Gastrocnemius medialis (tissue), 4 donors: ENCODE results near the gene C1QTNF1. TPM values are rescaled to one million over a fixed set of nuclear protein-coding genes. Genes with fewer than 3 reads are reported as not detected.
A peak's percentile ranks its signal among the peaks of the same experiment; 100 is the strongest.
"Not testable (repeated sequence)": the region's sequence is repeated elsewhere in the genome, so short reads cannot be mapped to it uniquely, and the experiment has no call there.

Source experiments
- ATAC-seq, 2 donors: fragments of 150-250 bp; one replicate each; pipeline ENCODE4 v1.9.1; 2016
- DNase-seq, 2 donors: peaks; one replicate each; pipeline ENCODE4 v3.0.0-alpha.2; 2019
- H3K27ac ChIP-seq, 4 donors: fragments of 200-600 bp; sonication (generic); 1 replicate in 1 of 4; 2 replicates in 3 of 4; pipeline ENCODE4 v1.5.1; 2016 to 2018; ENCODE audit warnings: mild to moderate bottlenecking in 2 of 4, moderate library complexity in 1 of 4
- H3K27me3 ChIP-seq, 3 donors: fragments of 200-600 bp; sonication (generic) in 2 of 3; 1 replicate in 1 of 3; 2 replicates in 2 of 3; pipeline versions ENCODE4 v1.5.1 to v1.6.0; 2016 to 2019; ENCODE audit warnings: mild to moderate bottlenecking in 1 of 3, moderate library complexity in 1 of 3
- H3K36me3 ChIP-seq, 2 donors: fragments of 200-600 bp; sonication (generic) in 1 of 2; one replicate each; pipeline ENCODE4 v1.5.1; 2017 to 2018
- H3K4me1 ChIP-seq, 2 donors: fragments of 200-600 bp; sonication (generic) in 1 of 2; one replicate each; pipeline ENCODE4 v1.5.1; 2016 to 2017; ENCODE audit warnings: mild to moderate bottlenecking in 2 of 2
- H3K4me3 ChIP-seq, 4 donors: fragments of 200-600 bp; sonication (generic) in 3 of 4; 1 replicate in 1 of 4; 2 replicates in 3 of 4; pipeline ENCODE4 v1.5.1; 2016 to 2019; ENCODE audit warnings: mild to moderate bottlenecking in 2 of 4
- H3K9me3 ChIP-seq, 3 donors: fragments of 200-600 bp; sonication (generic) in 2 of 3; 1 replicate in 1 of 3; 2 replicates in 2 of 3; pipeline ENCODE4 v1.5.1; 2016 to 2019
- CTCF ChIP-seq, 5 experiments: fragments of 450-650 bp in 3 of 5; fragments of 200-600 bp in 2 of 5; sonication (generic) in 2 of 5; IDR thresholded peaks in 4 of 5; conservative IDR thresholded peaks in 1 of 5; 1 replicate in 4 of 5; 2 replicates in 1 of 5; pipeline ENCODE4 v1.5.1; 2016 to 2019; ENCODE audit warnings: antibody characterized with exemption in 5 of 5, mild to moderate bottlenecking in 3 of 5, moderate library complexity in 3 of 5
- POLR2A ChIP-seq, 2 donors: fragments of 450-650 bp; IDR thresholded peaks; one replicate each; pipeline ENCODE4 v1.6.1; 2017; ENCODE audit warnings: antibody characterized with exemption in 2 of 2, mild to moderate bottlenecking in 2 of 2, moderate library complexity in 2 of 2
- in situ Hi-C, 4 donors: fragments of 200-750 bp; cut with MboI; loops; one replicate each; pipeline versions ENCODE4 v1.15.0 to v1.8.0; 2017; ENCODE audit warnings: low sequenced_read_pairs in 4 of 4
- intact Hi-C: fragments of 100-400 bp; cut with DNase I; formaldehyde crosslinking; loops from one replicate; pipeline ENCODE4 v1.15.1; 2023; ENCODE audit warnings: low total_unique reads
- total RNA-seq, 4 donors: library from RNA; depleted of rRNA; stranded (reverse); fragments of >200 nt; gene quantifications; one replicate each; pipeline versions ENCODE4 v1.1.0 to v1.2.3, GENCODE V29; 2016

Gene C1QTNF1
- total RNA-seq, 4 donors from 2014 or later = 11.1 to 38.6 (median 21.2) TPM

- ATAC-seq (peak; percentile 39 to 72), DNase-seq (peak in 1 of 2 donors; percentile 68)
- H3K9me3 ChIP-seq = no peaks in the 10 kb centered on the region
- H3K4me3 ChIP-seq = peak overlapping the region in 1 of 4 donors; percentile 6
- in situ Hi-C loops (no loop called here), intact Hi-C loops (loop anchor here (1.0 to 5.0 kb wide), 3 partner anchors 22 to 1102 kb away; no protein-coding TSS in a partner anchor)
- TF ChIP-seq CTCF (IDR thresholded peaks at IDR 0.05 in 4 of 5, conservative IDR thresholded peaks at IDR 0.05 in 1 of 5) (peak; percentile 65 to 77 (median 71)), POLR2A (IDR thresholded peaks at IDR 0.05) (peak in 1 of 2 donors; percentile 12)
- peak overlapping the region; percentile 67 to 83 (median 78) for H3K27ac ChIP-seq
- no peaks in the 10 kb centered on the region for H3K36me3 ChIP-seq
- no peaks in the 10 kb centered on the region for H3K27me3 ChIP-seq
- H3K4me1 ChIP-seq = peaks cover 28 to 49% of the 10 kb centered on the region in 2 donors
Observed at GRCh38 chr17:79019632-79020584, 4.1 kb upstream of the C1QTNF1 start.

GRCh38 chr17:79020631-79021301 lies 3.2 kb upstream of the C1QTNF1 start:
- DNase-seq (peak in 1 of 2 donors; percentile 25), ATAC-seq (peak in 1 of 2 donors; percentile 9)
- Histone ChIP-seq H3K36me3 (no peaks in the 10 kb centered on the region), H3K4me3 (no peak overlapping the region), H3K9me3 (no peaks in the 10 kb centered on the region), H3K27me3 (no peaks in the 10 kb centered on the region), H3K27ac (peak overlapping the region; percentile 67 to 83 (median 78)), H3K4me1 (peaks cover 36 to 53% of the 10 kb centered on the region in 2 donors)
- in situ Hi-C loops (no loop called here), intact Hi-C loops (loop anchor here (5.0 kb wide), 2 partner anchors 57 to 1102 kb away; no protein-coding TSS in a partner anchor)
- no peak for TF ChIP-seq CTCF (IDR thresholded peaks at IDR 0.05 in 4 of 5, conservative IDR thresholded peaks at IDR 0.05 in 1 of 5)
- no peak for TF ChIP-seq POLR2A (IDR thresholded peaks at IDR 0.05)

- H3K4me1 ChIP-seq = peaks cover 47 to 65% of the 10 kb centered on the region in 2 donors
- H3K36me3 ChIP-seq, H3K27me3 ChIP-seq, ATAC-seq, in situ Hi-C loops, H3K9me3 ChIP-seq: not testable (repeated sequence)
- peak overlapping the region in 1 of 4 donors; percentile 3 for H3K4me3 ChIP-seq
- intact Hi-C loops = loop anchor here (5.0 kb wide), 2 partner anchors 55 to 1100 kb away; no protein-coding TSS in a partner anchor
- peak overlapping the region; percentile 34 to 83 (median 78) for H3K27ac ChIP-seq
- DNase-seq = peak in 1 of 2 donors; percentile 3
Observed at GRCh38 chr17:79021929-79022328, 2.0 kb upstream of the C1QTNF1 start.

GRCh38 chr17:79022507-79022991 lies 1.4 kb upstream of the C1QTNF1 start:
- intact Hi-C loops = loop anchor here (5.0 kb wide), 2 partner anchors 55 to 1100 kb away; no protein-coding TSS in a partner anchor
- Histone ChIP-seq H3K4me3 (no peak overlapping the region), H3K9me3 (no peaks in the 10 kb centered on the region), H3K4me1 (peaks cover 52 to 71% of the 10 kb centered on the region in 2 donors), H3K27ac (peak overlapping the region; percentile 63 to 83 (median 78)), H3K36me3 (no peaks in the 10 kb centered on the region), H3K27me3 (no peaks in the 10 kb centered on the region)
- peak in 1 of 2 donors; percentile 3 for ATAC-seq
- peak in 1 of 2 donors; percentile 48 for DNase-seq
- TF ChIP-seq POLR2A (IDR thresholded peaks at IDR 0.05) = peak in 1 of 2 donors; percentile 9
- no peak for TF ChIP-seq CTCF (IDR thresholded peaks at IDR 0.05 in 4 of 5, conservative IDR thresholded peaks at IDR 0.05 in 1 of 5)
- in situ Hi-C loops = no loop called here
